ENCODE results near the gene IL1A.

- no peak for TF ChIP-seq FOXA1 (IDR thresholded peaks at IDR 0.05)
- TF ChIP-seq L3MBTL2 (conservative IDR thresholded peaks at IDR 0.05) = no peak
- TF ChIP-seq TARDBP (IDR thresholded peaks at IDR 0.05) = no peak
- no peak for TF ChIP-seq CTBP1 (IDR thresholded peaks at IDR 0.05; ENCODE audit: borderline replicate concordance)
- no peak for TF ChIP-seq HDGF (IDR thresholded peaks at IDR 0.05; ENCODE audit: borderline replicate concordance)
- no peak for TF ChIP-seq PKNOX1 (IDR thresholded peaks at IDR 0.05)
- no peak for TF ChIP-seq BHLHE40 (IDR thresholded peaks at IDR 0.05; ENCODE audit: borderline replicate concordance)
- TF ChIP-seq LEF1 (IDR thresholded peaks at IDR 0.05; ENCODE audit: borderline replicate concordance) = no peak
- TF ChIP-seq ELF4 (IDR thresholded peaks at IDR 0.05) = no peak
- TF ChIP-seq ARNT (IDR thresholded peaks at IDR 0.05) = no peak
- TF ChIP-seq SUZ12 (IDR thresholded peaks at IDR 0.05) = no peak
- no peak for TF ChIP-seq FOXK2 (IDR thresholded peaks at IDR 0.05)
Measured at GRCh38 chr2:112767693-112768330, 16.5 kb downstream of the IL1A start.
